Endodermal cell (in vitro differentiated cells): Measurements from ENCODE around the gene SLC16A9. TPM values are rescaled to one million over a fixed set of nuclear protein-coding genes. Genes with fewer than 3 reads are reported as not detected.
"Not testable (repeated sequence)": the region's sequence is repeated elsewhere in the genome, so short reads cannot be mapped to it uniquely, and the experiment has no call there.

Experiments
- DNase-seq: peaks from one replicate; pipeline ENCODE4 v3.0.0-alpha.2; 2017
- H3K27ac ChIP-seq: 2 replicates; pipeline ENCODE4 v1.5.1; 2013; ENCODE audit warnings: mild to moderate bottlenecking, low read depth, low read length, moderate library complexity
- H3K27me3 ChIP-seq: 2 replicates; pipeline ENCODE4 v1.6.1; 2013; ENCODE audit warnings: mild to moderate bottlenecking, low read length, moderate library complexity; ENCODE audit not compliant: insufficient read depth, control insufficient read depth, poor library complexity, severe bottlenecking
- H3K36me3 ChIP-seq: 2 replicates; pipeline ENCODE4 v1.7.0; 2013; ENCODE audit warnings: mild to moderate bottlenecking, low read length, moderate library complexity; ENCODE audit not compliant: control insufficient read depth, insufficient read depth
- H3K4me1 ChIP-seq: one replicate; pipeline ENCODE4 v1.7.0; 2013; ENCODE audit warnings: low read length; ENCODE audit not compliant: control insufficient read depth, insufficient read depth
- H3K4me3 ChIP-seq: 2 replicates; pipeline ENCODE4 v1.5.1; 2013; ENCODE audit warnings: mild to moderate bottlenecking, low read length, moderate library complexity
- H3K9ac ChIP-seq: 2 replicates; pipeline ENCODE4 v1.6.1; 2013; ENCODE audit warnings: mild to moderate bottlenecking, low read length, moderate library complexity; ENCODE audit not compliant: poor library complexity, severe bottlenecking; ENCODE audit errors: extremely low read depth
- H3K9me3 ChIP-seq: 2 replicates; pipeline ENCODE4 v1.6.1; 2013; ENCODE audit warnings: mild to moderate bottlenecking, low read length, moderate library complexity; ENCODE audit not compliant: control insufficient read depth
- H3K27ac Mint-ChIP-seq: 2 replicates; pipeline ENCODE4 v1.8.0; 2020; ENCODE audit warnings: mixed read lengths
- H3K27me3 Mint-ChIP-seq: 2 replicates; pipeline ENCODE4 v1.8.0; 2021; ENCODE audit warnings: mild to moderate bottlenecking, mixed read lengths; ENCODE audit not compliant: insufficient read depth
- H3K36me3 Mint-ChIP-seq: 2 replicates; pipeline ENCODE4 v1.8.0; 2020; ENCODE audit warnings: low read depth, mixed read lengths
- H3K4me1 Mint-ChIP-seq: 2 replicates; pipeline ENCODE4 v1.8.0; 2020; ENCODE audit warnings: mixed read lengths
- H3K4me3 Mint-ChIP-seq: 2 replicates; pipeline ENCODE4 v1.8.0; 2020; ENCODE audit warnings: mild to moderate bottlenecking, moderate library complexity, mixed read lengths
- H3K9me3 Mint-ChIP-seq: 2 replicates; pipeline ENCODE4 v1.8.0; 2020; ENCODE audit warnings: mild to moderate bottlenecking, mixed read lengths
- WGBS, 2 experiments: methylation state at CpG; one replicate each; pipeline versions ENCODE4 v1.1.5 to v1.1.7; 2013; ENCODE audit warnings: missing lambda C conversion rate in 2 of 2, mixed read lengths in 1 of 2; ENCODE audit not compliant: insufficient coverage in 1 of 2, insufficient read length in 1 of 2; 5-methylcytosine and 5-hydroxymethylcytosine counted together
- total RNA-seq, 2 donors: library from RNA; stranded (reverse); fragmentation: NEBNext Ultra II Directional in 1 of 2; extraction: Animal tissue kit (Norgen Biotek cat#: 25700) in 1 of 2; gene quantifications; 2 replicates in 1 of 2; 3 replicates in 1 of 2; pipeline ENCODE4 v1.2.1, GENCODE V29; 2021
- TF ChIP-seq, protein P1 (sequence below): fragments of 200-600 bp; sonication (generic); conservative IDR thresholded peaks from 2 replicates; pipeline ENCODE4 v1.5.0; 2021; ENCODE audit warnings: antibody characterized with exemption, mild to moderate bottlenecking

SLC16A9 gene
- total RNA-seq, 2 donors from 2014 or later: 4.9 to 19.3 TPM

GRCh38 chr10:59735296-59735695 is 25.6 kb upstream of the SLC16A9 start:
- H3K27me3 Mint-ChIP-seq: peaks cover 2% of the 10 kb centered on the region
- TF ChIP-seq, protein P1, sequence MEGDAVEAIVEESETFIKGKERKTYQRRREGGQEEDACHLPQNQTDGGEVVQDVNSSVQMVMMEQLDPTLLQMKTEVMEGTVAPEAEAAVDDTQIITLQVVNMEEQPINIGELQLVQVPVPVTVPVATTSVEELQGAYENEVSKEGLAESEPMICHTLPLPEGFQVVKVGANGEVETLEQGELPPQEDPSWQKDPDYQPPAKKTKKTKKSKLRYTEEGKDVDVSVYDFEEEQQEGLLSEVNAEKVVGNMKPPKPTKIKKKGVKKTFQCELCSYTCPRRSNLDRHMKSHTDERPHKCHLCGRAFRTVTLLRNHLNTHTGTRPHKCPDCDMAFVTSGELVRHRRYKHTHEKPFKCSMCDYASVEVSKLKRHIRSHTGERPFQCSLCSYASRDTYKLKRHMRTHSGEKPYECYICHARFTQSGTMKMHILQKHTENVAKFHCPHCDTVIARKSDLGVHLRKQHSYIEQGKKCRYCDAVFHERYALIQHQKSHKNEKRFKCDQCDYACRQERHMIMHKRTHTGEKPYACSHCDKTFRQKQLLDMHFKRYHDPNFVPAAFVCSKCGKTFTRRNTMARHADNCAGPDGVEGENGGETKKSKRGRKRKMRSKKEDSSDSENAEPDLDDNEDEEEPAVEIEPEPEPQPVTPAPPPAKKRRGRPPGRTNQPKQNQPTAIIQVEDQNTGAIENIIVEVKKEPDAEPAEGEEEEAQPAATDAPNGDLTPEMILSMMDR: no peak
- 92% methylated on average over 1 of the region's 1 CpG; no CpG with 5 or more reads in 1 of the 2 experiments for WGBS, 2 experiments

GRCh38 chr10:59734014-59734462 is 24.4 kb upstream of the SLC16A9 start:
- no peak overlapping the region for H3K4me3 Mint-ChIP-seq
- peaks cover 7% of the 10 kb centered on the region for H3K9me3 Mint-ChIP-seq
- no peak overlapping the region for H3K9ac ChIP-seq
- H3K27ac ChIP-seq: no peak overlapping the region
- no peaks in the 10 kb centered on the region for H3K36me3 Mint-ChIP-seq
- no peak for DNase-seq
- H3K4me1 ChIP-seq: no peaks in the 10 kb centered on the region
- no peaks in the 10 kb centered on the region for H3K36me3 ChIP-seq
- WGBS, 2 experiments: 58 to 76% methylated on average over 2 to 3 of the region's 3 CpGs
- no peaks in the 10 kb centered on the region for H3K9me3 ChIP-seq
- peaks cover 2% of the 10 kb centered on the region for H3K27me3 Mint-ChIP-seq
- no peak overlapping the region for H3K4me3 ChIP-seq
- no peak overlapping the region for H3K27ac Mint-ChIP-seq
- peaks cover 3% of the 10 kb centered on the region for H3K4me1 Mint-ChIP-seq
- TF ChIP-seq, protein P1: no peak
- H3K27me3 ChIP-seq: no peaks in the 10 kb centered on the region

More at GRCh38 chr10:59735296-59735695, 25.6 kb upstream of the SLC16A9 start:
- Mint-ChIP-seq H3K4me3 (no peak overlapping the region), H3K9me3 (peaks cover 7% of the 10 kb centered on the region), H3K36me3 (no peaks in the 10 kb centered on the region), H3K27ac (no peak overlapping the region), H3K4me1 (peaks cover 3% of the 10 kb centered on the region)
- Histone ChIP-seq H3K4me3 (no peak overlapping the region), H3K9ac (no peak overlapping the region), H3K9me3 (no peaks in the 10 kb centered on the region), H3K36me3 (no peaks in the 10 kb centered on the region), H3K27me3 (no peaks in the 10 kb centered on the region), H3K27ac (no peak overlapping the region), H3K4me1 (no peaks in the 10 kb centered on the region)
- DNase-seq: no peak

- H3K36me3 Mint-ChIP-seq, H3K4me1 Mint-ChIP-seq, H3K27ac ChIP-seq, H3K36me3 ChIP-seq, H3K4me1 ChIP-seq, H3K4me3 Mint-ChIP-seq, H3K27me3 ChIP-seq, H3K9me3 Mint-ChIP-seq, H3K27ac Mint-ChIP-seq, H3K9ac ChIP-seq, H3K9me3 ChIP-seq, H3K27me3 Mint-ChIP-seq, H3K4me3 ChIP-seq, DNase-seq: not testable (repeated sequence)
- 93 to 98% methylated on average over 9 to 16 of the region's 16 CpGs for WGBS, 2 experiments
Observed at GRCh38 chr10:59733321-59734013, 23.8 kb upstream of the SLC16A9 start.

DNA sequence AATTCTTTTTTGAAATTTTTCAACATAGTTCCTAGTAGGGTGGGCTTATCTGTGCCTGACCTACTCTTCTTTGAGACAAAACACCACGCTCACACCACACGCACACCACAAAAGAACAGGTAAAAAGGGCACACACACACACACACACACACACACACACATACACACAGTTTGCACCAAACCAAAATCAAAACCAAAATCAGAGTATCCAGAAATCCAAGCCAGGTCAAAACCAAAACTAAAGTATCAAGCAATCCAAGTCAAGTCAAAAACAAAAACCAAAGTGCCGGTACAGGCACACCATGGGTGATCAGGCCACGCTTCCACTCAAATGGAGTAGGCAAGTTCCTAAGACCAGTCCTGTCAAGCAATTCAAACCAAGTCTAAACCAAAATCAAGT is 23.2 kb upstream of the SLC16A9 start:
- not testable (repeated sequence) for H3K27ac ChIP-seq, H3K9ac ChIP-seq, H3K27ac Mint-ChIP-seq, H3K4me1 ChIP-seq, H3K9me3 ChIP-seq, H3K27me3 ChIP-seq, H3K36me3 Mint-ChIP-seq, H3K4me3 Mint-ChIP-seq, DNase-seq, H3K4me1 Mint-ChIP-seq, H3K27me3 Mint-ChIP-seq, H3K36me3 ChIP-seq, H3K4me3 ChIP-seq, H3K9me3 Mint-ChIP-seq
- 89 to 90% methylated on average over 2 to 4 of the region's 4 CpGs for WGBS, 2 experiments

DNA sequence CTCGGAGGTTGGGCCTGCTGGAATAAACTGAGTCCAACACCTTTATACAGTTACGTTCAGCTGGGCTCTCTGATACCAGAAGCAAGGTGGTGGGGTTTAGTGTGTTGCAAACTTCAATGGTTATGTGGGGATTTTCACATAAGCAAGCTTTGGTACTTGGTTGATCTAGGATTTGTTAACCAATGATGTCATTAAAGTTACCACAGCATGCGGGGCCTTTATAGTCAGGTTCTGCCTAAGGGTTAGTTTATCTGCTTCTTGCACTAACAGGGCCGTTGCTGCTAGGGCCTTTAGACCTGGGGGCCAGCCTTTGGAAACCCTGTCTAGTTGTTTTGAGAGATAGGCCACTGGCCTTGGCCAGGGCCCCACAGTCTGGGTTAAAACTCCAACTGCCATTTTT is 19.5 kb upstream of the SLC16A9 start:
- H3K36me3 ChIP-seq, H3K36me3 Mint-ChIP-seq, H3K9me3 Mint-ChIP-seq, H3K4me1 ChIP-seq, H3K4me3 ChIP-seq, H3K4me1 Mint-ChIP-seq, H3K27ac Mint-ChIP-seq, H3K4me3 Mint-ChIP-seq, H3K27me3 ChIP-seq, H3K9ac ChIP-seq, DNase-seq, H3K9me3 ChIP-seq, H3K27me3 Mint-ChIP-seq, H3K27ac ChIP-seq: not testable (repeated sequence)
- WGBS, 2 experiments: 99 to 100% methylated on average over 2 to 4 of the region's 4 CpGs
